Peyer's patch (tissue), 4 donors: ENCODE data around the gene MARCHF2.

ENCODE experiments used
- POLR2A ChIP-seq, 2 donors: fragments of 450-650 bp; IDR thresholded peaks; one replicate each; pipeline ENCODE4 v1.5.1; 2017; ENCODE audit warnings: antibody characterized with exemption in 2 of 2, mild to moderate bottlenecking in 2 of 2, moderate library complexity in 2 of 2
- TF ChIP-seq, protein P1 (sequence below), 6 experiments: fragments of 450-650 bp in 4 of 6; fragments of 200-600 bp in 2 of 6; sonication (generic) in 1 of 6; IDR thresholded peaks; one replicate each; pipeline ENCODE4 v1.5.1; 2017 to 2019; ENCODE audit warnings: antibody characterized with exemption in 6 of 6, mild to moderate bottlenecking in 3 of 6, moderate library complexity in 1 of 6

DNA sequence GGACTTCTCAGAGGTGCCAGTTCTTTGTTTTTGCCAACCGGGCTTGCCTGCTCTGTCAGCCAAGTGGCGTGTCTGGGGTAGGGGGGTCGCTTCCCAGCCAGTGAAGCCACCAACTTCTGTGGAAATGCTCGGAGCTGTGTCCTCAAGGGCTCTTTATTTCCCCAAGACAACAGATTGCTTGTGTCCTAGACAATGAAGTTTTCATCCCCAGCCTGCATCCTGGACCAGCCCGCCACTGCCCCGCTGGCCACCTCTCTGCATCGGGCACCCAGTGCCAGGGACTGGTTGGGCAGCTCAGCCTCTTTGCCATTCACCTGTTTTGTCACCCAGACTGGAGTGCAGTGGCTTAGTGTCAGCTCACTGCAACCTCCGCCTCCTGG is 19.2 kb upstream of the MARCHF2 start:
- TF ChIP-seq, protein P1, sequence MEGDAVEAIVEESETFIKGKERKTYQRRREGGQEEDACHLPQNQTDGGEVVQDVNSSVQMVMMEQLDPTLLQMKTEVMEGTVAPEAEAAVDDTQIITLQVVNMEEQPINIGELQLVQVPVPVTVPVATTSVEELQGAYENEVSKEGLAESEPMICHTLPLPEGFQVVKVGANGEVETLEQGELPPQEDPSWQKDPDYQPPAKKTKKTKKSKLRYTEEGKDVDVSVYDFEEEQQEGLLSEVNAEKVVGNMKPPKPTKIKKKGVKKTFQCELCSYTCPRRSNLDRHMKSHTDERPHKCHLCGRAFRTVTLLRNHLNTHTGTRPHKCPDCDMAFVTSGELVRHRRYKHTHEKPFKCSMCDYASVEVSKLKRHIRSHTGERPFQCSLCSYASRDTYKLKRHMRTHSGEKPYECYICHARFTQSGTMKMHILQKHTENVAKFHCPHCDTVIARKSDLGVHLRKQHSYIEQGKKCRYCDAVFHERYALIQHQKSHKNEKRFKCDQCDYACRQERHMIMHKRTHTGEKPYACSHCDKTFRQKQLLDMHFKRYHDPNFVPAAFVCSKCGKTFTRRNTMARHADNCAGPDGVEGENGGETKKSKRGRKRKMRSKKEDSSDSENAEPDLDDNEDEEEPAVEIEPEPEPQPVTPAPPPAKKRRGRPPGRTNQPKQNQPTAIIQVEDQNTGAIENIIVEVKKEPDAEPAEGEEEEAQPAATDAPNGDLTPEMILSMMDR (IDR thresholded peaks at IDR 0.05), result no peak
- no peak for TF ChIP-seq POLR2A (IDR thresholded peaks at IDR 0.05)
